WTC11 (cell line): Measurements from ENCODE around the gene RAB3GAP1.

Experiments
- MXD4 ChIP-seq: fragments of 250-450 bp; sonication (Bioruptor Pico); IDR thresholded peaks from 2 replicates; pipeline ENCODE4 v1.8.0; 2021; ENCODE audit warnings: mild to moderate bottlenecking, moderate library complexity, borderline replicate concordance
- TF ChIP-seq, protein P1 (sequence below): sonication (generic); formaldehyde crosslinking; IDR thresholded peaks from 2 replicates; pipeline ENCODE4 v1.8.0; 2022; ENCODE audit warnings: missing genetic modification reagents
- TF ChIP-seq, protein P2 (sequence below): sonication (generic); formaldehyde crosslinking; IDR thresholded peaks from 2 replicates; pipeline ENCODE4 v1.8.1; 2022; ENCODE audit warnings: low read depth, missing genetic modification reagents, borderline replicate concordance
- TF ChIP-seq, protein P3 (sequence below): fragments of 200-600 bp; IDR thresholded peaks from 2 replicates; pipeline ENCODE4 v1.8.0; 2022; ENCODE audit warnings: antibody characterized with exemption

DNA sequence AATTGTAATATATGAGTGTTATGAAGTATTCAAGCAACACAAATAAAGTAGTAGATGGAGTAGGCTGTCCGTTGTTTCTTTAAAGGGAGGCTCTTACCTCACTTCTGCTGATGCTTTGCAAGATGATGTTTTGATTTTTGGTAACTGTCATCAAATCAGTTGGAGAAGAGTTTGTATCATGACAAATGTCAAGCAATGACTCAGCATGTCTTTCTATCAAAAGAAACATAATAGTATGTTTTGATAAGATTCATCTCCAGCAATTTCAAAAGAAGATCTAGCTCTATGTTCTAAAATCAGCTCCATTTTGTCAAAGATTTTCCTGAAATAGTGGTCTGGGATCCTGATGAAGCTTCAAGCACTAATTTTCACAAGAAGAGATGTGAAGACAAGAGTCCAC, 30.5 kb upstream of the RAB3GAP1 start:
- TF ChIP-seq, protein P1, sequence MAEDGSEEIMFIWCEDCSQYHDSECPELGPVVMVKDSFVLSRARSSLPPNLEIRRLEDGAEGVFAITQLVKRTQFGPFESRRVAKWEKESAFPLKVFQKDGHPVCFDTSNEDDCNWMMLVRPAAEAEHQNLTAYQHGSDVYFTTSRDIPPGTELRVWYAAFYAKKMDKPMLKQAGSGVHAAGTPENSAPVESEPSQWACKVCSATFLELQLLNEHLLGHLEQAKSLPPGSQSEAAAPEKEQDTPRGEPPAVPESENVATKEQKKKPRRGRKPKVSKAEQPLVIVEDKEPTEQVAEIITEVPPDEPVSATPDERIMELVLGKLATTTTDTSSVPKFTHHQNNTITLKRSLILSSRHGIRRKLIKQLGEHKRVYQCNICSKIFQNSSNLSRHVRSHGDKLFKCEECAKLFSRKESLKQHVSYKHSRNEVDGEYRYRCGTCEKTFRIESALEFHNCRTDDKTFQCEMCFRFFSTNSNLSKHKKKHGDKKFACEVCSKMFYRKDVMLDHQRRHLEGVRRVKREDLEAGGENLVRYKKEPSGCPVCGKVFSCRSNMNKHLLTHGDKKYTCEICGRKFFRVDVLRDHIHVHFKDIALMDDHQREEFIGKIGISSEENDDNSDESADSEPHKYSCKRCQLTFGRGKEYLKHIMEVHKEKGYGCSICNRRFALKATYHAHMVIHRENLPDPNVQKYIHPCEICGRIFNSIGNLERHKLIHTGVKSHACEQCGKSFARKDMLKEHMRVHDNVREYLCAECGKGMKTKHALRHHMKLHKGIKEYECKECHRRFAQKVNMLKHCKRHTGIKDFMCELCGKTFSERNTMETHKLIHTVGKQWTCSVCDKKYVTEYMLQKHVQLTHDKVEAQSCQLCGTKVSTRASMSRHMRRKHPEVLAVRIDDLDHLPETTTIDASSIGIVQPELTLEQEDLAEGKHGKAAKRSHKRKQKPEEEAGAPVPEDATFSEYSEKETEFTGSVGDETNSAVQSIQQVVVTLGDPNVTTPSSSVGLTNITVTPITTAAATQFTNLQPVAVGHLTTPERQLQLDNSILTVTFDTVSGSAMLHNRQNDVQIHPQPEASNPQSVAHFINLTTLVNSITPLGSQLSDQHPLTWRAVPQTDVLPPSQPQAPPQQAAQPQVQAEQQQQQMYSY (CRISPR knock-in tag), result no peak
- no peak for TF ChIP-seq MXD4 (CRISPR knock-in tag)
- TF ChIP-seq, protein P2, sequence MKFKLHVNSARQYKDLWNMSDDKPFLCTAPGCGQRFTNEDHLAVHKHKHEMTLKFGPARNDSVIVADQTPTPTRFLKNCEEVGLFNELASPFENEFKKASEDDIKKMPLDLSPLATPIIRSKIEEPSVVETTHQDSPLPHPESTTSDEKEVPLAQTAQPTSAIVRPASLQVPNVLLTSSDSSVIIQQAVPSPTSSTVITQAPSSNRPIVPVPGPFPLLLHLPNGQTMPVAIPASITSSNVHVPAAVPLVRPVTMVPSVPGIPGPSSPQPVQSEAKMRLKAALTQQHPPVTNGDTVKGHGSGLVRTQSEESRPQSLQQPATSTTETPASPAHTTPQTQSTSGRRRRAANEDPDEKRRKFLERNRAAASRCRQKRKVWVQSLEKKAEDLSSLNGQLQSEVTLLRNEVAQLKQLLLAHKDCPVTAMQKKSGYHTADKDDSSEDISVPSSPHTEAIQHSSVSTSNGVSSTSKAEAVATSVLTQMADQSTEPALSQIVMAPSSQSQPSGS (CRISPR knock-in tag), result no peak
- TF ChIP-seq, protein P3, sequence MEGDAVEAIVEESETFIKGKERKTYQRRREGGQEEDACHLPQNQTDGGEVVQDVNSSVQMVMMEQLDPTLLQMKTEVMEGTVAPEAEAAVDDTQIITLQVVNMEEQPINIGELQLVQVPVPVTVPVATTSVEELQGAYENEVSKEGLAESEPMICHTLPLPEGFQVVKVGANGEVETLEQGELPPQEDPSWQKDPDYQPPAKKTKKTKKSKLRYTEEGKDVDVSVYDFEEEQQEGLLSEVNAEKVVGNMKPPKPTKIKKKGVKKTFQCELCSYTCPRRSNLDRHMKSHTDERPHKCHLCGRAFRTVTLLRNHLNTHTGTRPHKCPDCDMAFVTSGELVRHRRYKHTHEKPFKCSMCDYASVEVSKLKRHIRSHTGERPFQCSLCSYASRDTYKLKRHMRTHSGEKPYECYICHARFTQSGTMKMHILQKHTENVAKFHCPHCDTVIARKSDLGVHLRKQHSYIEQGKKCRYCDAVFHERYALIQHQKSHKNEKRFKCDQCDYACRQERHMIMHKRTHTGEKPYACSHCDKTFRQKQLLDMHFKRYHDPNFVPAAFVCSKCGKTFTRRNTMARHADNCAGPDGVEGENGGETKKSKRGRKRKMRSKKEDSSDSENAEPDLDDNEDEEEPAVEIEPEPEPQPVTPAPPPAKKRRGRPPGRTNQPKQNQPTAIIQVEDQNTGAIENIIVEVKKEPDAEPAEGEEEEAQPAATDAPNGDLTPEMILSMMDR, result no peak
